CD4-positive, alpha-beta T cell treated with Interleukin-4 for 1 hour (primary cell): ENCODE results near the gene SPTLC1.
"Not testable (repeated sequence)": the region's sequence is repeated elsewhere in the genome, so short reads cannot be mapped to it uniquely, and the experiment has no call there.

Experiments
- DNase-seq, 2 donors: peaks; one replicate each; pipeline ENCODE4 v3.0.0-alpha.2; 2020 to 2022

Gene SPTLC1, protein sequence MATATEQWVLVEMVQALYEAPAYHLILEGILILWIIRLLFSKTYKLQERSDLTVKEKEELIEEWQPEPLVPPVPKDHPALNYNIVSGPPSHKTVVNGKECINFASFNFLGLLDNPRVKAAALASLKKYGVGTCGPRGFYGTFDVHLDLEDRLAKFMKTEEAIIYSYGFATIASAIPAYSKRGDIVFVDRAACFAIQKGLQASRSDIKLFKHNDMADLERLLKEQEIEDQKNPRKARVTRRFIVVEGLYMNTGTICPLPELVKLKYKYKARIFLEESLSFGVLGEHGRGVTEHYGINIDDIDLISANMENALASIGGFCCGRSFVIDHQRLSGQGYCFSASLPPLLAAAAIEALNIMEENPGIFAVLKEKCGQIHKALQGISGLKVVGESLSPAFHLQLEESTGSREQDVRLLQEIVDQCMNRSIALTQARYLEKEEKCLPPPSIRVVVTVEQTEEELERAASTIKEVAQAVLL

DNA sequence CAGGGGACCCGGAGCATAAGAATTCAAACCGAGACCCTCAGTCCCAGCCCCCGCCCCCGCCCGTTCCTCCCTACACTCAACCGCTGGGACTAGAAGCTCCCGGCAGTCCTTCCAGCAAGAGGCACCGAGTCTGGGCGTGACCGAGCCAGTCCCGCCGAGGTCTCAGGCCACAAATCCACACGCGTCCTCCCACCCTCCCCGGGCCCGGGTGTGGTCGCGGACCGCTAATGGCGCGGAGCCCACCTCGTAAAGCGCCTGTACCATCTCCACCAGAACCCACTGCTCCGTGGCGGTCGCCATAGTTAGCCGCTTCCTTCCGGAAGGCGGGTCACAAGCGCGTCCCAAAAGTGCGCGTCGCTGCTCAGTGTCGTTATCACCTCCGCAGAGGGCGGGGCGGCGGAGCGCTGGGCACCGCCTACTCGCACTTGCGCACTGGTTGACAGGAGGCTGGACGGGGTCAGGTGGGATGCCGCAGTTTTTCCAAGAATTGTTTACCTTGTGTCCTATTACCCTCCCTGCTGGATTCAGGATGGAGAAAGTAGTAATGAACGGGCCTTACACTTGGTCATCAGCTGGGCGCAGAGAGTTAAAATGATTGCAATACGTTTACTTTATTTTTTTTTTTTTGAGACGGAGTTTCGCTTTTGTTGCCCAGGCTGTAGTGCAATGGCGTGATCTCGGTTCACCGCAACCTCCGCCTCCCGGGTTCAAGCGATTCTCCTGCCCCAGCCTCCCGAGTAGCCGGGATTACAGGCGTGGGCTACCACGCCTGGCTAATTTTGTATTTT lies at the start of gene SPTLC1:
Gene SPTLC1 (minus strand): TSS at position 343 of the 788 bp plus-strand sequence. CDS start 43 bp downstream, at position 300.
- DNase-seq: peak; percentile 94 to 95

DNA sequence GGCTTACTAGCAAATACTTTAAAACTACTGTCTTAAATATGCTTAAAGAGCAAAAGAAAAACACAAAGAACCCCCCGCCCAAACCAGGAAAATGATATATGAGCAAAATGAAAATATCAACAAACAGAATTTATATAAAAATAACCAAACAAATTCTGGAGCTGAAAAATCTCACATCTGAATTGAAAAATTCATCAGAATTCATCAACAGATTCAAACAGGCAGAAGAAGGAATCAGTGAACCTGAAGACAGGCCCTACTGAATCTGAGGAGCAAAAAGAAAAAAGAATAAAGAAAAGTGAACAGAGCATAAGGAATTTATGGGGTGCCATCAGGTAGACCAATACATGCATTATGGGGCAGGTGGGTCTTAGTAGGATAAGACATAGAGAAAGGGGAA lies 49.8 kb upstream of the SPTLC1 start:
- no peak for DNase-seq

DNA sequence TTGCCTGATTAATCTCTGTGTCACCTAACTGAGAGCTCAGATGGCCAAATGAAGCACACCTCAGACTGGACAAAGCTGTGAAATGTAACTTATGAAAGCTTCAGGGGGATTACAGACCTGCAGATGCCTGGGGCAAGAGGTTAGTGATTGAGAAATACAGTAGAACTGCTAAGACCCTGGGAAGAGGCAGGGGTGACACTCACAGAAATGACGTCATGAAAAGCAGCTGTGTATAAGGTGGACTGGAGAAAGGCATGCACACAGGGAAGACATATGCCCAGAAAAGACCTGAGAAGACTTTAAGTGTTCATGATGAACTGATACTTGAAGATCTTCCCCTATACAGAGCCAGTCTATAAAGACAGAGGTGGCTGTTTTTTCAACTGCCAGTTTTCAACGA lies 49.3 kb upstream of the SPTLC1 start:
- no peak for DNase-seq

DNA sequence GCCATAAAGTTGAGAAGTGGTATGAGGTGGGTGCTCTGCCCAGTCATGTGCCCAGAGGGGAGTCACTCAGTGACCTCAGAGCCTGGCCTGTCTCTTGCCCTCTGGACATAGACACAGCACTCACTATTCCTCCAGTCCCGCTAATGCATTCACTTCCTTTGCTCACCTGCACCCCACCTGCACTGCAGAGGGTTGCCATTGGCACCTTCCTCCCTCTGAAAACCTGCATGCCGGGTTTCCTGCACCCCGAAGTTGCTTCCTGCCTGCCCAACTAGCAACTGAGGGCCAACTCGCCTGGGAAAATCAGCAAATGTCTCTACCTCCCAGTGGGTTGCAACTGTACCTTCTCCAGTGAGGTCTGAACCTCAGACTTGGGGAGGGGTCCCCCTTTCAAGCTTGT lies 48.1 kb upstream of the SPTLC1 start:
- DNase-seq: no peak

DNA sequence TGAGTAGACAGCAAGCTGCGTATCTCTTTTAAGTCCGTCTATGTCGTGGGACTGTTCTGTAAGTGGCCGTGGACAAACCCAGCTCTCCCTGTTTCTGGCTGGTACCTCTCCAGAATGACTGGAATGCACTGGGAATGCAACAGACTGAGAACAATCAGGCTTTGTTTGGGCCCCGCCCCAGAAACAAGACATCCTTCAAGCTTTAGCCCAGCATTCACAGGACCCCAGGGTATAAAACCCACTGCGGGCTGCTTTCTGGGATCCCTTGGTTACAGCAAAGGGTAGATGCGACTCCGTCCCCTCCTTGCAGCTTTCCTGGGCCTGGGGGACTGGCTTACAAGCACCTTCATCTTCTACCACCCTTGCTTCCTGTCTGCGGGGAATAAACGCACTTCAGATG lies 45.6 kb upstream of the SPTLC1 start:
- no peak for DNase-seq

DNA sequence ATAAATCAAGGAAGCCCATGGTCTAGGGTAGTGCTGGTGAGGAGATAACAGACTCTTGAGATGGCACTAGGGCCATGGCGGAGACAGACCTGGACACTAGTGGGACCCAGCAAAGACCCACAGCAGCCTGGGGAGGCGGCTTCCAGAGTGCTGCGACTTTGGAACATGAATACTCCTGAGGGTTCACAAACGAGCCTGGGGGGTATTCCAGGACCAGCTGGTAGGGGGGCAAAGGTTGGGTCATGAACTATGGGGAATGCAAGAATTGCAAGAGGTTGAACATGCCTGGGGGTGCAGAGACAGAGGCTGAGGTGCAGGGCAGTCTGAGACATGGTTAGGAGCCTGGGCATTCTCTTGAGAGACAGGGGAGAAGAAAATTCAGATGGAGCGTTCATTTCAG lies 43.8 kb upstream of the SPTLC1 start:
- no peak for DNase-seq

DNA sequence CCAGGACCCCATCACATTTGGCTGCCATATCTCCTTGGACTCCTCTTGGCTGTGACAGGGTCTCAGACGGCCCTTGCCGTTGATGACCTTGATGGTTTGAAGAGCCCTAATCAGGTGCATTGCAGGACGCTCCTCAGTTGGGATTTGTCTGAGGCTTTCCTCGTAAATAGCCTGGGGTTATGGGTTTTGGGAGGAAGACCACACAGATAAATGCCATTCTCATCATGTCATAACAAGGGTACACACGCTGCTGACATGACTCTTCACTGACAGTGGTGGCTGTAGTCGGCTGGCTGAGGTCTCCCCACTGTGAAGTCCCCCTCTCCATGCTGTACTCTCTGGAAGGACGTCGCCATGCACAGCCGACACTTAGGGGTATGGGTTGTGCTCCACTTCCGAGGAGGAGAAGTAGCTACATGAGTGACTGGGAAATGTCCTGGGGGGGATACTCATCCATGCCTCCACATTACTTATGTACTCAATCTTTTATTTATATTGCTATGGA lies 42.9 kb upstream of the SPTLC1 start:
- no peak for DNase-seq

DNA sequence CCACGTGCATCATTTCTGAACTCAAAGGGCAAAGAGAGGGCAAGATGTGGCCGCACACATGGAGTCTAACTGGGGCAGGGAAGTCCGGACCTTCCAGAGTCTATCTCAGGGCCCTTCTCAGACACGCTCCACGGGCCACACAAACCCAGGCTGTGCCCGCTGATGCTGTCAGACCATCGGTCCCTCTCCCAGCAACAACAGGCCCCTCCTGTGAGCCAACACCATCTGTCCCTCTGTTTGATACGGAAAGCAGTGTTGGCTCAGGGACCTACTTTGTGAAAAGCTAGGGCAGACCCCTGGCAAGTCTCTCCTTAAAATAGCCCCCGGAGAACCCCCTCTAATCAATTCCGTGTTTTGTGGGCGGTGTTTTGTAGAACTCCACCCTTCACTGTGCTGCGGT lies 40.5 kb upstream of the SPTLC1 start:
- not testable (repeated sequence) for DNase-seq

DNA sequence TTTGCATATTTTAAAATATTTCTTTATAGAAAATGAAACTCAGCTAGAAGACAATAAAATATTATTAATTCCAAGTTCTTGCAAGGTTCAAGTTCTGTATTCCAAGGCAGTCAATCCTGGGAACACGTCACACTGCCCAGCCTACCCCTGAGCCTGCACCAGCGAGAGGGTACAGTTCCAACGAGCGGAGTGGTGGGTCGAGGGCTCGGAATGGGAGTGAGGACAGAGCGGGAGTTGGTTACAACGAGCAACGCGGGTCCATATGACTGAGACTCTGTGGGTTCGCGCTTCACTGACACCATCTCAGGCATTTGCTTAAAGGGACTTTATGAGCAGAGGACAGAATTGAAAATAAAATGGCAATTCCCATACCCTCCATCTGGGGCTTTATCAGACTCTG lies 40.0 kb upstream of the SPTLC1 start:
- no peak for DNase-seq

DNA sequence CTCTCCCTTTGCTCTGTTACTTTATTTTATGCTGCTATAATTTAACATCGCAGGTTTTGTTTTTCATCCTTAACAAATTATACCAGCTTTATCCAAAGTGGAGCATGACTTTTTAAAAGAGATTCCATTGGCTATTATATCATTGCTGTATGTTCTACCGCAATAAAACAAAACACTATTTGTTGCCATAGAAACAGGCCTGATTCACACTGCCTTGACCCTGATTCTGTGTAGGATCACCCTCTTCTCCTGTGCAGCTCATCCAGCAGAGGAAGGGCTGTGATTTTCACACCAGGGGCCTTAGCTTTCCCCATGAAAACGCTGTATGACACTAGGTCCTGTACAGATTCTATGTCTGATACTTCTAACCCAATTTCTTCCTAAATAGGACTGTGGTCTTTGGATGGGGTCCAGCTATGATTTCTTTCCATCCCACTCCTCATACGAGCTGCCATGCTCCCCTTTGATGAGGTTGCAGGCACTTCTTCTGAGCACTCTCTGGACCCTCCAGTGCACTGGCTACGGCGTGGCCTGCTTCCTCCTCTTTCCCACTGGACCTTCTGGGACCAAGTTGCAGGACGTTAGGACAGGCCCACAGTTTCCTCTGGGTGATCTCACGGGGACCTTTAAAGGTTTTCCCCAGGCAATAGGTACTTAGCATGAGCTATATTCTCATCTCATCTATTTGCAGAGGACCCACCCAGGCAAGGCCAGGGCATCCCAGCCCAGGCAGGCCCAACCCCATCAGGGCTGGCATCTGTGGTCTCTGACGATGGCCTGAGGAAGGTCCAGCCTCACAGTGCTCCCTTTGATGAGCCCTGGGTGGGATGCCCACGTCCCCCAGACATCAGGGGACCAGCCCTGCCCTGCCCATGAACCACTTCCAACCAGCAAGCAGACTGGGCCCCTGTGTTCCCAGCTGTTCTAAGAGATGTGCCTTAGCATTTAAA lies 38.5 kb upstream of the SPTLC1 start:
- not testable (repeated sequence) for DNase-seq

DNA sequence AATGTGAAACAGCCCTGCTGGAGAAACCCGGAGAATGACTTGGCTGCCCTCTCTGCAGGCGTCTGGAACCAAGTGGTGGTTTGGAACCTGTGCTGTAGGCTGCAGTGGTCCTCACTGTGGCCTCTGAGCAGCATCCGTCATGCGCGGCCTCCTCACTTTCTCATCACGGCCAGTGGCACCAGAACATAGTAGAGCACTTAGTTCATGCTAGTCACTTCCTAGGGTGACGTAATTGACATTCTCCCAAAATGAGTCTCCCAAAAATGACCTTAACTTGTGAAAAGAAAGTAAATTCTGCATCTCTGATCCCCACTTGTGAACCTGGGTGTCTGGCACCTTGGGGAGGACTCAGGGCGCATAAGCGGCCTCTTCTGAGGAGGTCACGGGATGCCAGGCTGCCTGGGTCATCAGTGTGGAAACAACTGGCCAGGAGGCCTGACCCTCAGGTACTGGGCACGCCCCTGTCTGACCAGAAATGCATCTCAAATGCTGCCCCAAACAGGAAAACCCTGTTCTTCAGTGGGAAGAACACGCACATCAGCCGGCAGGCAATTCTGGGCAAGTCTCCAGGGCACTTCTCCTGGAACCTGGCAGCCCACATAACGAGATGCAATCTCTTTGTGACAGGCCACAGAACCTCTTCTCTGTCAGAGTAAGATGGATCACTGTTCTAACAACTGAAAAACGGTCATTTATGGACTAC lies 36.6 kb upstream of the SPTLC1 start:
- DNase-seq: no peak

DNA sequence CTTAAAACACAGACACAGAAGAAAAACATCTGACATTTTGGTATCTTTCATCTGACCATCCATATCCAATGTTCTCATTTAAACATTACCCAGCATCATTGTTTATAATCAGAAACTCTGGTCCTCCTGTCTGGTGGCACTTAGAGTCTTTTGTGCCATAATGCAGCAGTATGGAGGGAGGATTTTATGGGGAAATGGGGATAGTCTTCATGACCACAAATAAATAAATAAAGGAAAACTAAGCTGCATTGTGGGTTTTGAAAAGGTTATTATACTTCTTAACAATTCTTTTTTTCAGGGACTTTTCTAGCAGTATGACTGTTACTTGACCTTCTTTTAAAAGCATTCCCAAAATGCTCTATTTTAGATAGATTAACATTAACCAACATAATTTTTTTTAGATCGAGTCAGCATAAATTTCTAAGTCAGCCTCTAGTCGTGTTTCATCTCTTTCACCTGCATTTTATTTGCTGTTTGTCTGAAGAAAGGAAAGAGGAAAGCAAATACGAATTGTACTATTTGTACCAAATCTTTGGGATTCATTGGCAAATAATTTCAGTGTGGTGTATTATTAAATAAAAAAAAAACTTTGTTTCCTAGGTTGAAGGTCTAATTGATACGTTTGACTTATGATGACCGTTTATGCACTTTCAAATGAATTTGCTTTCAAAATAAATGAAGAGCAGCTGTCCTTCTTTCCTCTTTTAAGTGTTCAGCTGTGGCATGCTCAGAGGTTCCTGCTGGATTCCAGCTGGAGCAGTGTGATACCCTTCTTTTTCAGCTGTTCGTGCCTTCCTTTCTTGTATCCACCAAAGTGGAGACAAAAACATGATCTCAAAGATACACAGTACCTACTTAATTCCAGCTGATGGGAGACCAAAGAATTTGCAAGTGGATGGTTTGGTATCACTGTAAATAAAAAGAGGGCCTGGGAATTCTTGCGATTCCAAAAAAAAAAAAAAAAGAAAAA lies 35.6 kb upstream of the SPTLC1 start:
- not testable (repeated sequence) for DNase-seq

DNA sequence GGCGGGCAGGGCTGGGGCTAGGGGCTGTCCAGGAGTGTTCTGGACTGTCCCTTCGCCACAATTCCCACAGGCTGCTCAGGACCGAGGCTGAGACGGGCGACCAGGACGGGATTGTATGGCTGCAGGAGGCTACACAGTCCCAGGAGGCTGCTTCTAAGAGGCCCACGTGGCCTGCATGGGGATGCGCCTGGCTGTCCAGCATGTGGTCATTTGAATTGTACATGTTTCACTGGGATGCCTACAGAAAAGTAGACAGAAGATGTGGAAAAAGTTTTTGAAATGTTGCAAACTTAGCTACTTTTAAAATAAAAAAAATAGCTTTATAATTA lies 32.6 kb upstream of the SPTLC1 start:
- no peak for DNase-seq

DNA sequence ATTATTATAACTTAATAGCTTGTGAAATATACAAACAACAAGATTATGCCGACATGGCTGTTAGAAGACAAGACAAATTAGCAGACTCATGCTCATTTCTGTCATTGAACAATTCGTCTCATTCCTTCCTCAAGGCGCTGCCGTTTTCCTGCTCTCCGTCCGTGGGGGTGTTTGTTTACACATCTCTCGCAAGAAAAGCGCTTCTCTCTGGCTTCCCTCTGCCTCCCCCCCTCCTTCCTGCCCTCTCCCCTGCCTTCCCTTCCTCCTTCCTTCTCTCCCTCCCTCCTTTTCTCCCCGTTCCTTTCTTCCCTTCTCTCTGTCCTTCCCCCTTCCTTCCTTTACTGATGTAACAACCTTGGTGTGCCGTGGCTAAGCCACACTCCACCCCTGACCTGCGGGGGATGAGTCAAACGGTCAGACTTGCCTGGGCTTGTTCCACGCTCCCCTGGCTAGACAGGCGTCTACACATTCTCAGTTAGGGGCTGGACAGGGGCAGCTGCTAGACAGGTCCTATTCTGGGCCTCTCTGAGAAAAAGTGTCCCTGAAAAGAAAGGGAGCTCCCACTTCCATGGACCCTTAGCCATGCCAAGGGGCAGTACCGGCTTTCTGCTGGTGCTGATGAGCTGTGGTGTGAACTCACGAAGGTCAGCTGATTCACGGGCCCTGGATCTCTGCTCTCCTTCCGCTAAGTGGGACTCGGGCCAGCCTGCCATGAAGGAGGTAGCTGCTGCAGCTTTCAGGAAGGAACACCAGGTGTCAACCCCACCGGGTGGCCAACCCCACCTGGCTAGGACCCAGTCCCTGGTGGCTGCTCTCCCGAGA lies 32.0 kb upstream of the SPTLC1 start:
- no peak for DNase-seq

DNA sequence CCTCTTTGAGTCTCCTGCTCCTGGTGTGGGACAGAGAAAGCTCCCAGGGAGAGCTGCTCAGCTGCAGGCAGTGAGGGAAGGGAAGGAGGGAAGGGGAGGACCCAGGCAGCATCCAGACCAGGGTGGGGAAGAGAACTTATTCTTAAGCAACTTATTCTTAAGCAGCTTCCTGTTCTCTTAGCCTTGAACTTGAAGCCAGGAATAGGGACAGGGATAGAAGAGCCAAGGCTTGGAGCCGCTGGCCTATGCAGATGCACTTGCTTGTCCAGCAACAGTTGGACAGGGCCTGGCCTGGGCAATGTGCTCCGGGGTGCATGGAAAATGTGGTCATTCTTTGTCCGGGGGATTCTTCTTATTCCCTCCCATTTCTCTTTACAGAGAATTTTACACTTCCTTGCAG lies 31.4 kb upstream of the SPTLC1 start:
- DNase-seq: no peak

DNA sequence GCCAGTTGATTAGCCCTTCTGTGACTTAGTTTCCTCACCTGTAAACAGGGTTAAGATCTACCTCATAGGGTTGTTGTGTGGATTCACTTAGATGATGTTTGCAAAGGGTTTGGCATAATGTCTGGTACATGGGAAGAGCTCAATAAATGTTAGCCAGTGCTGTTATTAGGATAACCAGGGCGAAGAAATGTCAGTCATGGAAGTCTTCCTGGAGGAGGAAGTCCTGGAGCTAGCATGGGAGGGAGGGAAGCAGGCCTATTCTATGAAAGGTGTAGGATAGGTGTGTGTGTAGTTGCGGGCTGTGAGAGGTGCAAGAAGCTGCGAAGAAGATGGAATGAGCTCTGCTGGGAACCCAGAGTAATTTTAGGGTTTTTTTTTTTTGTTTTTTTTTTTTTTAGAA lies 30.6 kb upstream of the SPTLC1 start:
- DNase-seq: not testable (repeated sequence)

DNA sequence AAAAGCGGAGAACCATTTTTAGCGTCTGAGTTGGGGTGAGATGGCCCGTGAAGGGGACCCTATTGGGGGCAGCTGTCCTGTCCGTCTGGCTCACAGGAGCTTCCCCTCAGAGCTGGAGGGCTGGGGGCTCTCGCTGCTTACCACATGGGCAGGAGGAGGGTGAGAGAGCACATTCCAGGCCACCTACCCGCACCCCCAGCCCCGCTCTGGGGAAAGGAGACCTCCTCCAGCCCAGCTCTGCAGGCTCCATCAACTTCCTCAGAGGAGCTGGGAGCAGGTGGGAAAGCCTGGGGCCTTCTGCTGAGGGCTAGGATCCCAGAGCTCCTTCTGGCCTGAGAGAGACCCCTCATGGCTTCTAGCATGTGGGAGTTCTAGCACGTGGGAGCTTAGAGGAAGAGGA lies 27.1 kb upstream of the SPTLC1 start:
- DNase-seq: no peak

DNA sequence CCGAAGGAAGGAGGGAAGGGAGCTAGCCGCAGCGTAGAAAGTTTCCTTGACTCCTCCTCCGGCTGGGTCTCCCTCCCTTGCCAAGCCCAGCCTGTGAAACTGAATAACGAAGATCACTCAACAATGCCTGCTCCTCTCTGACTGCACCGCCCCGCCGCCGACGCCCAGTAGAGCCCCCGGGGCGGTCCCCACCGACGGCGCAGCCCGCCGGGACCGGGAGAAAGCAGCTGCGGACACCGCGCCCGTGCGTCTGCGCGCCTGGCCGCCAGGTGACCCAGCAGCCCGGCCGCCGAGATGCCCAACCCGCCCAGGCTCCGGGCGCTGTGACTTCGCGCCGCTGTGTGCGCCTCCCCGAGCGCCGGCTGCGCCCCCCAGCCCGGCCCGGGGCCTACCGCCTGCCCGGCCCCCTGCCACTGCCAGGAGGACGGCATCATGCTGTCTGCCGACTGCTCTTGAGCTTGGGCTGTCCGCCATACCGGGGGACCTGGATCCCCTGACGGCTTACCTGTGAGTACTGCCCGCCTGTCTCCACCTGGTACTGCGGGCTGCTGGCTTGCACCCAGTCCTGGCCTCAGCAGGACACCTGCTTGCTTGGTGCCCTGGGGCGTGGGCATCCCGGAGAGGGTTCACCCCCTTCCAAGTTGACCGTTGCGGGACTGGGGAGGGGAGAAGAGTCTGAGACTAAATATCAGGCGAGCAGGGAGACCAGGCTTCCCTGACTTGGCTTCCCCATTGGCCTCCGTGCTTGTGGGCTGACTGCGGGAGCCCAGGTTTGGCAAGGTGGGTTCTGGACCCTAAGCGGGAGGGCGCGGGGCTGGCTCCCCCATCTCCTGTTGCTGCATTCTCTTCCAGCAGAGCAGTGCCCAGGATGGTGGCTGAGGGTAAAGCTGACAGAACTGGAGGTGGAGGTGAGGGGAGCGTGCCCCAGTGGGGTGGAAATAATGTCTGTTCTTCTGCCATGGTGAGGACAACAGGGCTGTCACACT lies 26.2 kb upstream of the SPTLC1 start:
- no peak for DNase-seq

DNA sequence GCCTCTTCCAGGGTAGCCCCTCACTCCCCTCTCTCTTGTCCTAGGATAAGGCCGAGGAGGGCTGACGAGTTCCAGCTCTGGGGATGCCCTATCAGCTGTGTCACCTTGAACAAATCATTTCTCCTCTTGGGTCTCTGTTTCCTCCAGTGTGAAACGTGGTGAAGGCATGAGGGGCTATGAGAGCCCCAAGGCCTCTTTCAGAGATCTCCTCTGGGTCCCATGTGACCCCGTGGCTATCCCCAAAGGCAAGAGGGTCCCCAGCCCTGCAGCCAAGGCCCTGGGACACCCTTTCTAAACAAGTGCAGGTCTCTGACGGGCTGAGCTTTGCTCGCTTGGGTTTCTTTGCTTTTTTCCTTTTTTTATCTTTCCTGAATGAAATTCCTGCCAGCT lies 25.5 kb upstream of the SPTLC1 start:
- DNase-seq: no peak
